A549 (cell line): ENCODE measurements around the gene ZNF831. TPM values are rescaled to one million over a fixed set of nuclear protein-coding genes. Genes with fewer than 3 reads are reported as not detected.

Experiments
- ATAC-seq, 2 experiments: fragments of 200-7000 bp in 1 of 2; fragments of >200 bp in 1 of 2; cut with Nextera tagmentation in 1 of 2; cut with Tn5 transposase in 1 of 2; 3 replicates each; pipeline versions ENCODE4 v1.8.0 to v1.9.1; 2018 to 2020; ENCODE audit warnings: mild to moderate bottlenecking in 1 of 2, moderate library complexity in 1 of 2
- CTCF ChIA-PET: fragments of 300-600 bp; sonication (Branson Sonifier 250); formaldehyde crosslinking; extraction: SDS; loops from one replicate; lab custom pipeline; 2021; ENCODE audit warnings: antibody characterized with exemption, inconsistent platforms; lab: Yijun Ruan, JAX
- POLR2A ChIA-PET: fragments of 350-600 bp; formaldehyde crosslinking; extraction: SDS; loops from one replicate; lab custom pipeline; 2021; ENCODE audit warnings: antibody characterized with exemption, inconsistent platforms; lab: Yijun Ruan, JAX
- DNase-seq, 2 experiments: peaks; one replicate each; pipeline versions ENCODE4 v3.0.0 to v3.0.0-alpha.2; 2011 to 2016; ENCODE audit warnings: low read depth in 1 of 2, low spot score in 1 of 2
- FAIRE-seq: peaks from 2 replicates; lab custom pipeline; 2011; peaks lifted over from hg19 to GRCh38; lab: Jason Lieb, UNC
- H3K27ac ChIP-seq, 2 experiments: fragments of >200 bp; sonication (Bioruptor Twin); formaldehyde crosslinking; 3 replicates each; pipeline ENCODE4 v1.5.1; 2016 to 2017
- H3K4me1 ChIP-seq: fragments of >200 bp; sonication (Bioruptor Twin); formaldehyde crosslinking; 3 replicates; pipeline ENCODE4 v1.6.1; 2016
- H3K4me2 ChIP-seq: fragments of >200 bp; sonication (Bioruptor Twin); formaldehyde crosslinking; 3 replicates; pipeline ENCODE4 v1.6.1; 2016
- H3K4me3 ChIP-seq: fragments of >200 bp; sonication (Bioruptor Twin); formaldehyde crosslinking; 3 replicates; pipeline ENCODE4 v1.5.1; 2016
- H3K9me3 ChIP-seq: fragments of >200 bp; sonication (Bioruptor Twin); formaldehyde crosslinking; 3 replicates; pipeline ENCODE4 v1.6.1; 2016
- ATOH8 ChIP-seq: fragments of 250-450 bp; sonication (Bioruptor Pico); IDR thresholded peaks from 2 replicates; pipeline ENCODE4 v1.5.0; 2020; ENCODE audit warnings: low read depth, mild to moderate bottlenecking, moderate library complexity
- CBX2 ChIP-seq: fragments of 200-600 bp; sonication (generic); IDR thresholded peaks from 2 replicates; pipeline ENCODE4 v1.6.1; 2016; ENCODE audit warnings: low read depth, mild to moderate bottlenecking, borderline replicate concordance
- CHD4 ChIP-seq: fragments of 200-600 bp; sonication (generic); IDR thresholded peaks from 2 replicates; pipeline ENCODE4 v1.6.1; 2016; ENCODE audit warnings: antibody characterized with exemption, mild to moderate bottlenecking, borderline replicate concordance
- CTCF ChIP-seq: fragments of >200 bp; sonication (Bioruptor Twin); formaldehyde crosslinking; IDR thresholded peaks from 3 replicates; pipeline ENCODE4 v1.5.1; 2016
- E2F6 ChIP-seq: IDR thresholded peaks from 2 replicates; pipeline ENCODE4 v1.6.1; 2012; ENCODE audit warnings: low read depth, borderline replicate concordance
- FOSB ChIP-seq: fragments of 250-450 bp; sonication (Bioruptor Pico); IDR thresholded peaks from 2 replicates; pipeline ENCODE4 v1.5.0; 2020; ENCODE audit warnings: mild to moderate bottlenecking, moderate library complexity
- FOSL2 ChIP-seq, 2 experiments: fragments of 450-650 bp in 1 of 2; fragments of >200 bp in 1 of 2; sonication (Bioruptor Twin) in 1 of 2; formaldehyde crosslinking; IDR thresholded peaks; 2 replicates each; pipeline versions ENCODE4 v1.5.0 to v1.6.1; 2016 to 2020; ENCODE audit warnings: mild to moderate bottlenecking in 1 of 2, moderate library complexity in 1 of 2
- FOXS1 ChIP-seq: fragments of 250-450 bp; sonication (Bioruptor Pico); IDR thresholded peaks from 2 replicates; pipeline ENCODE4 v1.5.0; 2020; ENCODE audit warnings: mild to moderate bottlenecking, moderate library complexity
- GATA3 ChIP-seq: IDR thresholded peaks from 2 replicates; pipeline ENCODE4 v1.6.1; 2012; ENCODE audit warnings: borderline replicate concordance
- HDAC2 ChIP-seq: fragments of 200-600 bp; sonication (generic); IDR thresholded peaks from 2 replicates; pipeline ENCODE4 v1.6.1; 2016
- HES2 ChIP-seq: fragments of >200 bp; sonication (Bioruptor Twin); formaldehyde crosslinking; IDR thresholded peaks from 2 replicates; pipeline ENCODE4 v1.6.1; 2016
- HOXA7 ChIP-seq: fragments of 250-450 bp; sonication (Bioruptor Pico); IDR thresholded peaks from 2 replicates; pipeline ENCODE4 v1.5.0; 2020; ENCODE audit warnings: mild to moderate bottlenecking, moderate library complexity
- HOXB13 ChIP-seq: fragments of 250-450 bp; sonication (Bioruptor Pico); IDR thresholded peaks from 2 replicates; pipeline ENCODE4 v1.5.0; 2020; ENCODE audit warnings: low read depth, mild to moderate bottlenecking, moderate library complexity
- HOXB5 ChIP-seq: fragments of 250-450 bp; sonication (Bioruptor Pico); IDR thresholded peaks from 2 replicates; pipeline ENCODE4 v1.5.0; 2020; ENCODE audit warnings: mild to moderate bottlenecking, moderate library complexity
- JUN ChIP-seq, 2 experiments: fragments of >200 bp; sonication (Bioruptor Twin); formaldehyde crosslinking; IDR thresholded peaks; 2 replicates in 1 of 2; 3 replicates in 1 of 2; pipeline ENCODE4 v1.6.1; 2016 to 2017
- JUNB ChIP-seq: fragments of >200 bp; sonication (Bioruptor Twin); formaldehyde crosslinking; IDR thresholded peaks from 2 replicates; pipeline ENCODE4 v1.6.1; 2016
- KDM1A ChIP-seq: fragments of 200-600 bp; sonication (generic); IDR thresholded peaks from 2 replicates; pipeline ENCODE4 v1.6.1; 2016; ENCODE audit warnings: low read depth, mild to moderate bottlenecking
- KDM5A ChIP-seq: fragments of 200-600 bp; sonication (generic); IDR thresholded peaks from 2 replicates; pipeline ENCODE4 v1.6.1; 2016; ENCODE audit warnings: antibody characterized with exemption, mild to moderate bottlenecking
- MAZ ChIP-seq: fragments of 150-350 bp; IDR thresholded peaks from 2 replicates; pipeline ENCODE4 v1.6.1; 2014; ENCODE audit warnings: antibody characterized with exemption, low read depth, low read length, borderline replicate concordance
- NFE2L2 ChIP-seq: fragments of 150-350 bp; conservative IDR thresholded peaks from 2 replicates; pipeline ENCODE4 v1.6.1; 2014; ENCODE audit warnings: low read length
- NPAS2 ChIP-seq: fragments of 250-450 bp; sonication (Bioruptor Pico); IDR thresholded peaks from 2 replicates; pipeline ENCODE4 v1.8.0; 2022; ENCODE audit warnings: mild to moderate bottlenecking, moderate library complexity, borderline replicate concordance
- NR3C1 ChIP-seq: fragments of >200 bp; sonication (Bioruptor Twin); formaldehyde crosslinking; IDR thresholded peaks from 3 replicates; pipeline ENCODE4 v1.6.1; 2017
- POLR2A ChIP-seq: IDR thresholded peaks from 2 replicates; pipeline ENCODE4 v1.6.1; 2012; ENCODE audit warnings: mild to moderate bottlenecking, low read length
- RAD21 ChIP-seq, 2 experiments: fragments of >200 bp in 1 of 2; sonication (Bioruptor Twin) in 1 of 2; formaldehyde crosslinking in 1 of 2; IDR thresholded peaks in 1 of 2; conservative IDR thresholded peaks in 1 of 2; 2 replicates in 1 of 2; 3 replicates in 1 of 2; pipeline ENCODE4 v1.6.1; 2012 to 2018; ENCODE audit warnings: inconsistent platforms in 1 of 2
- RARB ChIP-seq: fragments of 250-450 bp; sonication (Bioruptor Pico); IDR thresholded peaks from 2 replicates; pipeline ENCODE4 v1.8.0; 2021; ENCODE audit warnings: mild to moderate bottlenecking, moderate library complexity
- RCOR1 ChIP-seq: fragments of 150-350 bp; IDR thresholded peaks from 2 replicates; pipeline ENCODE4 v1.6.1; 2014; ENCODE audit warnings: antibody characterized with exemption, low read length, low read depth
- RFX5 ChIP-seq: fragments of 450-650 bp; IDR thresholded peaks from 2 replicates; pipeline ENCODE4 v1.7.1; 2014; ENCODE audit warnings: antibody characterized with exemption, mild to moderate bottlenecking, moderate library complexity
- SMC3 ChIP-seq: fragments of >200 bp; sonication (Bioruptor Twin); formaldehyde crosslinking; IDR thresholded peaks from 3 replicates; pipeline ENCODE4 v1.6.1; 2018; ENCODE audit warnings: inconsistent platforms
- SREBF2 ChIP-seq: fragments of 450-650 bp; IDR thresholded peaks from 2 replicates; pipeline ENCODE4 v1.6.1; 2014; ENCODE audit warnings: mild to moderate bottlenecking, moderate library complexity
- USF2 ChIP-seq: fragments of 450-650 bp; IDR thresholded peaks from 2 replicates; pipeline ENCODE4 v1.6.1; 2014; ENCODE audit warnings: antibody characterized with exemption
- WGBS: methylation state at CpG from one replicate; pipeline ENCODE4 v1.1.6; 2017; ENCODE audit errors: missing lambda C conversion rate; 5-methylcytosine and 5-hydroxymethylcytosine counted together
- polyA plus RNA-seq, 4 experiments: library from polyadenylated mRNA; depleted of rRNA in 3 of 4; stranded (reverse); fragments of >200 nt; fragmentation: RNase III in 1 of 4; extraction: RNeasy Plus Mini Kit Qiagen cat#74134 plus additional on column Dnase treatment in 1 of 4; gene quantifications; 2 replicates in 3 of 4; 3 replicates in 1 of 4; pipeline ENCODE4 v1.2.3, GENCODE V29; 2011 to 2017
- TF ChIP-seq, protein P1 (sequence below): fragments of 200-600 bp; sonication (generic); IDR thresholded peaks from 2 replicates; pipeline ENCODE4 v1.6.1; 2016; ENCODE audit warnings: antibody characterized with exemption, mild to moderate bottlenecking, moderate library complexity

Gene ZNF831
- polyA plus RNA-seq, 2 of the 4 experiments (the other 2 are of a cell fraction), result not detected

- ChIA-PET CTCF (interaction anchor here (1.1 to 1.6 kb wide), 2 partner anchors 42 to 139 kb away, joined by 3 to 4 read pairs; no protein-coding TSS in a partner anchor), POLR2A (no interaction called here)
- no peaks in the 10 kb centered on the region for H3K4me1 ChIP-seq
- no peak overlapping the region for H3K4me2 ChIP-seq
- H3K27ac ChIP-seq, result no peak overlapping the region
- no peaks in the 10 kb centered on the region for H3K9me3 ChIP-seq
- TF ChIP-seq SMC3, result no peak
- TF ChIP-seq MAZ, result no peak
- TF ChIP-seq JUN (IDR thresholded peaks at IDR 0.05), result no peak
- no peak for TF ChIP-seq RAD21 (conservative IDR thresholded peaks at IDR 0.05 in 1 of 2, IDR thresholded peaks at IDR 0.05 in 1 of 2)
- no peak for TF ChIP-seq USF2
- no peak for TF ChIP-seq E2F6
- no peak for TF ChIP-seq CHD4
- no peak for TF ChIP-seq HDAC2
- TF ChIP-seq NPAS2 (CRISPR knock-in tag), result no peak
- TF ChIP-seq HES2, result no peak
- TF ChIP-seq ATOH8 (CRISPR knock-in tag), result no peak
- TF ChIP-seq RCOR1, result no peak
- TF ChIP-seq CBX2, result no peak
- TF ChIP-seq GATA3, result no peak
- TF ChIP-seq NR3C1, result no peak
- no peak for TF ChIP-seq RARB
- TF ChIP-seq FOXS1 (CRISPR knock-in tag), result no peak
- TF ChIP-seq SREBF2, result no peak
- TF ChIP-seq POLR2A, result no peak
- TF ChIP-seq NFE2L2, result no peak
- ATAC-seq (no peak), DNase-seq (no peak), FAIRE-seq (no peak)
- no peak overlapping the region for H3K4me3 ChIP-seq
These were observed 101.7 kb downstream of the ZNF831 start for GRCh38 chr20:59265298-59265697.

DNA sequence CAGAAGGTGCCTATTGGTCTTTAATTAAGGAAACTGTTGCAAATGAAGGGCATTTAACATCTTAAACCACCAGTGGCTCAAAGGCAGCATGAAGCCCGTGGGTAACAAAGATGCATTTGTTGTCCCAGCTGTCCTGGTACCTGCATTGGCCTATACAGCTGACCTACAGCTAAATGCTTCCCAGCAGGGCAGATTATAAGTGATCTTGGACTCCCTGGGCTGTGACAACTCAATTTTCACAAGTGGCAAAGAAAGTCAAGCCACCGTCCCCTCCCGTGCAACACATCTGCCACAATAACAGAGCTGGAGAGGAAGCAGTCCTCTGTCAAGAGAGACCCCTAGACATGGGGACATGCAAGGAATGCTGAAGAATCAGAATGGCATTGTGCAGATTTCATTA lies 105.2 kb downstream of the ZNF831 start:
- 61% methylated on average over 3 of the region's 3 CpGs for WGBS
- Histone ChIP-seq H3K4me3 (no peak overlapping the region), H3K4me1 (no peaks in the 10 kb centered on the region), H3K4me2 (no peak overlapping the region), H3K27ac (no peak overlapping the region), H3K9me3 (no peaks in the 10 kb centered on the region)
- FAIRE-seq, result no peak
- ChIA-PET POLR2A (no interaction called here), CTCF (interaction anchor here (0.7 to 1.0 kb wide), 2 partner anchors 33 to 399 kb away, joined by 3 read pairs; no protein-coding TSS in a partner anchor)
- no peak for DNase-seq
- ATAC-seq, result no peak
- TF ChIP-seq KDM5A (no peak), HOXA7 (CRISPR knock-in tag) (no peak), HOXB5 (CRISPR knock-in tag) (no peak), KDM1A (no peak), ATOH8 (CRISPR knock-in tag) (no peak), JUNB (no peak), FOSB (CRISPR knock-in tag) (no peak), RFX5 (no peak), RAD21 (conservative IDR thresholded peaks at IDR 0.05 in 1 of 2, IDR thresholded peaks at IDR 0.05 in 1 of 2) (no peak), SMC3 (no peak), CTCF (no peak), GATA3 (no peak), FOSL2 (IDR thresholded peaks at IDR 0.05) (no peak), FOSL2 (CRISPR knock-in tag; IDR thresholded peaks at IDR 0.05) (no peak), FOXS1 (CRISPR knock-in tag) (no peak), HOXB13 (no peak)
- TF ChIP-seq, protein P1, sequence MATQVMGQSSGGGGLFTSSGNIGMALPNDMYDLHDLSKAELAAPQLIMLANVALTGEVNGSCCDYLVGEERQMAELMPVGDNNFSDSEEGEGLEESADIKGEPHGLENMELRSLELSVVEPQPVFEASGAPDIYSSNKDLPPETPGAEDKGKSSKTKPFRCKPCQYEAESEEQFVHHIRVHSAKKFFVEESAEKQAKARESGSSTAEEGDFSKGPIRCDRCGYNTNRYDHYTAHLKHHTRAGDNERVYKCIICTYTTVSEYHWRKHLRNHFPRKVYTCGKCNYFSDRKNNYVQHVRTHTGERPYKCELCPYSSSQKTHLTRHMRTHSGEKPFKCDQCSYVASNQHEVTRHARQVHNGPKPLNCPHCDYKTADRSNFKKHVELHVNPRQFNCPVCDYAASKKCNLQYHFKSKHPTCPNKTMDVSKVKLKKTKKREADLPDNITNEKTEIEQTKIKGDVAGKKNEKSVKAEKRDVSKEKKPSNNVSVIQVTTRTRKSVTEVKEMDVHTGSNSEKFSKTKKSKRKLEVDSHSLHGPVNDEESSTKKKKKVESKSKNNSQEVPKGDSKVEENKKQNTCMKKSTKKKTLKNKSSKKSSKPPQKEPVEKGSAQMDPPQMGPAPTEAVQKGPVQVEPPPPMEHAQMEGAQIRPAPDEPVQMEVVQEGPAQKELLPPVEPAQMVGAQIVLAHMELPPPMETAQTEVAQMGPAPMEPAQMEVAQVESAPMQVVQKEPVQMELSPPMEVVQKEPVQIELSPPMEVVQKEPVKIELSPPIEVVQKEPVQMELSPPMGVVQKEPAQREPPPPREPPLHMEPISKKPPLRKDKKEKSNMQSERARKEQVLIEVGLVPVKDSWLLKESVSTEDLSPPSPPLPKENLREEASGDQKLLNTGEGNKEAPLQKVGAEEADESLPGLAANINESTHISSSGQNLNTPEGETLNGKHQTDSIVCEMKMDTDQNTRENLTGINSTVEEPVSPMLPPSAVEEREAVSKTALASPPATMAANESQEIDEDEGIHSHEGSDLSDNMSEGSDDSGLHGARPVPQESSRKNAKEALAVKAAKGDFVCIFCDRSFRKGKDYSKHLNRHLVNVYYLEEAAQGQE, result no peak
